Choroid plexus epithelial cell (primary cell): ENCODE measurements around the gene ROR2.

Source experiments
- DNase-seq: peaks from one replicate; pipeline ENCODE4 v3.0.0-alpha.2; 2010; ENCODE audit warnings: low read depth
- H3K4me3 ChIP-seq: 2 replicates; pipeline ENCODE4 v1.5.1; 2011; ENCODE audit warnings: low read depth, mild to moderate bottlenecking, control low read depth, low read length, moderate library complexity
- TF ChIP-seq, protein P1 (sequence below): conservative IDR thresholded peaks from 2 replicates; pipeline ENCODE4 v1.5.1; 2011; ENCODE audit warnings: low read depth, mild to moderate bottlenecking, control low read depth, inconsistent platforms, low read length, moderate library complexity

ROR2 gene

DNA sequence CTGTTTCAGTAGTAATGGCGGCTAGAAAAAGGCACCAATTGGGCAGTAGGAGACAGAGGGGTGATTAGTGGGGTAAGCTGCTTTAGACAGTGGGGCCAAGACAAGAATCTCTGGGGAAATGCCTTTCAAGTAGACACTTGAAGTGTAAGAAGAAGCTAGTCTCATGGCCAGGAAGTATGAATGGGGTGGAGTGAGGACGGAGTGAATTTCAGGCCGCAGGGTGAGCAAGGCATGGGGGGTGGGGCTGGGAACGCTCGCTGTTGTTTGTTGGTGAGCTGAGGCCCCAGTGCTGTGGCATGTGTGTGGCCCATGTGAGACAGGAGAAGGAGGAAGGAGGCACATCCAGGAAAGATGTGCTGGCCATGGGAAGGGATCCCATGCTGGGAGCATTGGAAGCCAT lies 377.2 kb downstream of the ROR2 start:
- no peak overlapping the region for H3K4me3 ChIP-seq
- no peak for DNase-seq
- TF ChIP-seq, protein P1, sequence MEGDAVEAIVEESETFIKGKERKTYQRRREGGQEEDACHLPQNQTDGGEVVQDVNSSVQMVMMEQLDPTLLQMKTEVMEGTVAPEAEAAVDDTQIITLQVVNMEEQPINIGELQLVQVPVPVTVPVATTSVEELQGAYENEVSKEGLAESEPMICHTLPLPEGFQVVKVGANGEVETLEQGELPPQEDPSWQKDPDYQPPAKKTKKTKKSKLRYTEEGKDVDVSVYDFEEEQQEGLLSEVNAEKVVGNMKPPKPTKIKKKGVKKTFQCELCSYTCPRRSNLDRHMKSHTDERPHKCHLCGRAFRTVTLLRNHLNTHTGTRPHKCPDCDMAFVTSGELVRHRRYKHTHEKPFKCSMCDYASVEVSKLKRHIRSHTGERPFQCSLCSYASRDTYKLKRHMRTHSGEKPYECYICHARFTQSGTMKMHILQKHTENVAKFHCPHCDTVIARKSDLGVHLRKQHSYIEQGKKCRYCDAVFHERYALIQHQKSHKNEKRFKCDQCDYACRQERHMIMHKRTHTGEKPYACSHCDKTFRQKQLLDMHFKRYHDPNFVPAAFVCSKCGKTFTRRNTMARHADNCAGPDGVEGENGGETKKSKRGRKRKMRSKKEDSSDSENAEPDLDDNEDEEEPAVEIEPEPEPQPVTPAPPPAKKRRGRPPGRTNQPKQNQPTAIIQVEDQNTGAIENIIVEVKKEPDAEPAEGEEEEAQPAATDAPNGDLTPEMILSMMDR, result no peak

DNA sequence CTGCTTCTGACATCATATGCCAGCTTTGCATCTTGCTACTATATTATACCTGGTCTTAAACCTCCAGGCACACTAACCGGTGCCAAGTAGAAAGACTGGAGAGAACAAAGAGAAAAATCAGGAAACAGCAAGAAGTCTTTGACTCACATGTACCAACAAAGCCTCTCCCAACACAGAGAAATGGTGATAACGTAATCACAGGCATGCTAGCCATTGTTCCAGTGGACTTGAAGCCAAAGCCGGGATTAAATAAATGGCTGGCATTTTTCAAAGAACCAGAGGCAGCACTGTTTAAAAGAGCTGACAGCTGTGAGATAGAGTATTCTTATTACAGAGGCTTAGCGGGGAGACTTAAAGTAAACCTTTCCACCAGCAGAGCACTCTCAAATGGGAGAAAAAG lies 378.0 kb downstream of the ROR2 start:
- TF ChIP-seq, protein P1, result no peak
- H3K4me3 ChIP-seq, result no peak overlapping the region
- peak; percentile 11 for DNase-seq

DNA sequence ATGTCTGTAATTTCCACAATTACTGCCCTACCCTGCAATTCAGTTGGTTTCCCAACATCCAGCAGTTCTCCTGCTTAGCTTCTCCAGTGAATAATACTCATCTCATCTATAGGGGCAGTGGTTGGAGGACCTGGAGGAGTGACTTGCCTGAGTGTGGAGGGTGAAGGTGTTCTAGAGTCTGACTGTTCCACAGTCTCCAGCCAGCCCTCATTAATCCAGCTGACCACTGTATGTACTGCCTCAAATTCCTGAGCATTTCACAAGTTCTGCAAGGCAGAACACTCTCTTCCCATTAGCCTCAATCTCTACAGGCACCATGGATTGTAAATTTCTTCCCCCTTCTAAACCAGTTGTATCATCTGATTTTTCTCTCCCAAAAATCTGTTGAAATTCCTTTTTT lies 379.0 kb downstream of the ROR2 start:
- no peak overlapping the region for H3K4me3 ChIP-seq
- TF ChIP-seq, protein P1, result no peak
- DNase-seq, result no peak

DNA sequence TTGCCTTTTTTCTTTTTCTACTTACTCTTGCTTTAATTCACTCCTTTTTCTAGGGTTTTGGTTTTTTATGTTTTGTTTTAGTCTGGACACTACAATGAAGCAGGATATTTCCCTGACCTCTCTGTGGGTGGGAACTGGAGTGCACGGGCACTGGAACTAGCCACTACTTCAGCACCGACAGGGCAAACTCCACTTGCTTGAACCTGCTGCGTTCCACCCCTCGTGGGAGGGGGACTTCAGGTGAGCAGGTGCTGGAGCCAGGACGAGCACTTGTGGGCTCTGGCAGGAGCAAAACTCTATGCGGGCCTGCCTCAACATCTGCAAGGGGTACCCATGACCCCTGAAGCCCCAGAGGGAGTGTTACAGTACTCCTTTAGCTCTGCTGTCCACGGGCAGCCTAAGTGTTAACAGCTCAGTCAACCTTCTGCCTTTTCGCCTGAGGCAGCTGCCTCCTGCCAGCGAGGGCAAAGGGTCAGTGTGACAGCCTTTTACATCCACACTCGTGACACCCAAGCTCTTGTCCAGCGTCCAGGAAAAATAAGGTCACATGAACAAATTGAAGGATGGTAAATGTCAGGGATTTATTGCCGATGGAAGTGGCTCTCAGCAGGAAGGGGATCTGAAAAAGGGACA lies 382.3 kb downstream of the ROR2 start:
- no peak for DNase-seq
- TF ChIP-seq, protein P1, result no peak
- H3K4me3 ChIP-seq, result no peak overlapping the region

DNA sequence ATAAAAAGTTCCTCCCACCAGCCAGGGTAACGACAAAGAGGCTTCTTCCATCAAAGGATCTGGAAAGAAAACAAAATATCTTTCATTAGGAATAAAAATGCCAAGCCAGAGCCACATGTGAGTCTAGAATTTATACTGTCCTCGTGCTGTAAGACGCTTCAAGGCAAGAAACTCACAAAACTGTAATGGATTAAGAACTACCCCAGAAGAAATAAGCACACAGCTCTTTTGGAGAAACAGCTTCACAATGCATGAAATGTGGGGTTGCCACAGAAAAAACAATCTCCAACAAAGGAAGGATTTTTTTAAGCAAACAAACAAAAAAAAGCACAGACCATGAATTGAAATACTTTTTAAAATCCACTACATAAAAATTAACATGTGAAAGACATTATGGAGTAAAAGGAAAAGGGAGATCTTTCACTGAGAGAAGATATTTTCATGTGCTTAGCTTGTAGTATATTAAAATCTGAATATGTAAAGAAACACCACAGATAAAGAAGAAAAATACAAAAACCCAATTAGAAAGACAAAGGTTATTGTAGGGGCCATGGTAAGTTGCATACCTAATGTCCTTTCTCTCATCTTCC lies 385.9 kb downstream of the ROR2 start:
- no peak overlapping the region for H3K4me3 ChIP-seq
- no peak for DNase-seq
- TF ChIP-seq, protein P1, result no peak

DNA sequence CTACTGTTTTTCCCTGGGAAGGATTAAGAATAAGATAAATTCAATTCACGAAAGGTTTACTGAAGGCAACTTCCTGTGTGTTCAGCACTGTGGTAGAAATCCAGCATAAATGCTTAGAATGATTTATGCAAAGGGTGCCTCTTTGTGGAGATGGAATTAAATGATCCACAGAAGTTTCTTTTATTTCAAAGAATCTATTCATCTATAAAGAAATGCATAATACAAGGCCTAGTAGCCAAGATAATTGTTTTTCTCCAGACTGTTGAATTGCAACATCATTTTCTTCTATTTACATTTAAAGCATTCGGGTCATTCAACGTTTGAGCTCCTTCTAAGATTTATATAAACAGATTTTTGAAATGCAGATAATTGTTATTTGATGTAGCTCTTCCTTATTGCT lies 387.6 kb downstream of the ROR2 start:
- TF ChIP-seq, protein P1, result no peak
- peak; percentile 36 for DNase-seq
- H3K4me3 ChIP-seq, result no peak overlapping the region

DNA sequence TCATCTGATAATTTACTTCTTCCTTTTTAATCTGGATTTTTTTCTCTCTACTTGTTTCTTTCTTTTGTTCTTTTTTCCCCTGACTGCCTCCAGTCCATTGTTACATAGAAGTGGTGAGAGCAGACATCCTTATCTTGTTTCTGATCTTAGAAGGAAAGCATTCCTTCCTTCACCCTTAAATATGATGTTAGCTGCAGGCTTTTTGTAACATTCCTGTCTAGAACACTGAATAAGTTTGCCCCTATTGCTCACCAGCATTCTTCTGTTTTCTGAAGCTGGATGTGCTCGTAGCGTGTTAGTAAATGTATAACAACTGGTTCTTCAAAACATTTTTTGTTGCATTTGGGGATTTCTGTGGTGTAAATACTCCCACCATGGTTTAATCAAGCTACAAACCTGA lies 389.7 kb downstream of the ROR2 start:
- TF ChIP-seq, protein P1, result no peak
- H3K4me3 ChIP-seq, result no peak overlapping the region
- peak; percentile 69 for DNase-seq
